HG03558 (cell line): Measurements from ENCODE around the gene RPS15.
"Not testable (repeated sequence)": the region's sequence is repeated elsewhere in the genome, so short reads cannot be mapped to it uniquely, and the experiment has no call there.

Experiments
- ATAC-seq: cut with Tn5 transposase; IDR thresholded peaks from one replicate; pipeline ENCODE4 v1.9.1; 2021; ENCODE audit warnings: moderate number of reproducible peaks; ENCODE audit not compliant: unreplicated experiment; ENCODE audit errors: extremely low read depth

RPS15 gene

DNA sequence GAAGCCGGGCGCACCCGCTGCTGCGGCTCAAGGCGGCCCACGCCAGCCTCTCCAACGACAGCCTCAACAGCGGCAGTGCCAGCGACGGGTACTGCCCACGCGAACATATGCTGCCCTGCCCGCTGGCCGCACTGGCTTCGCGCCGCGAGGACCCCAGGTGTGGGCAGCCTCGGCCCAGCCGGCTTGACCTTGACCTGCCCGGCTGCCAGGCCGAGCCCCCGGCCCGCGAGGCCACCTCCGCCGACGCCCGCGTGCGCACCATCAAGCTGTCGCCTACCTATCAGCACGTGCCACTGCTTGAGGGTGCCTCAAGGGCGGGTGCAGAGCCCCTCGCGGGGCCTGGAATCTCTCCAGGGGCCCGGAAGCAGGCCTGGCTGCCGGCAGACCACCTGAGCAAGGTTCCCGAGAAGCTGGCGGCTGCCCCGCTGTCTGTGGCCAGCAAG is 27.8 kb downstream of the RPS15 start:
- ATAC-seq: no peak

DNA sequence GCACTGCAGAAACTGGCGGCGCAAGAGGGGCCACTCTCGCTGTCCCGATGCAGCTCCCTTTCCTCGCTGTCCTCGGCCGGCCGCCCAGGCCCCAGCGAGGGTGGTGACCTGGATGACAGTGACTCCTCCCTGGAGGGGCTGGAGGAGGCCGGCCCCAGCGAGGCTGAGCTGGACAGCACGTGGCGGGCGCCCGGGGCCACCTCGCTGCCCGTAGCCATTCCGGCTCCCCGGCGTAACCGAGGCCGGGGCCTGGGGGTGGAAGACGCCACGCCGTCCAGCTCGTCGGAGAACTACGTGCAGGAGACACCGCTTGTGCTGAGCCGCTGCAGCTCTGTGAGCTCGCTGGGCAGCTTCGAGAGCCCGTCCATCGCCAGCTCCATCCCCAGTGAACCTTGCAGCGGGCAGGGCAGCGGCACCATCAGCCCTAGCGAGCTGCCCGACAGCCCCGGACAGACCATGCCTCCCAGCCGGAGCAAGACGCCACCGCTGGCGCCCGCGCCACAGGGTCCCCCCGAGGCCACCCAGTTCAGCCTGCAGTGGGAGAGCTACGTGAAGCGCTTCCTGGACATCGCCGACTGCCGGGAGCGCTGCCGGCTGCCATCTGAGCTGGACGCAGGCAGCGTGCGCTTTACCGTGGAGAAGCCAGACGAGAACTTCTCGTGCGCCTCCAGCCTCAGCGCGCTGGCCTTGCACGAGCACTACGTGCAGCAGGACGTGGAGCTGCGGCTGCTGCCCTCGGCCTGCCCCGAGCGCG is 28.4 kb downstream of the RPS15 start:
- no peak for ATAC-seq

DNA sequence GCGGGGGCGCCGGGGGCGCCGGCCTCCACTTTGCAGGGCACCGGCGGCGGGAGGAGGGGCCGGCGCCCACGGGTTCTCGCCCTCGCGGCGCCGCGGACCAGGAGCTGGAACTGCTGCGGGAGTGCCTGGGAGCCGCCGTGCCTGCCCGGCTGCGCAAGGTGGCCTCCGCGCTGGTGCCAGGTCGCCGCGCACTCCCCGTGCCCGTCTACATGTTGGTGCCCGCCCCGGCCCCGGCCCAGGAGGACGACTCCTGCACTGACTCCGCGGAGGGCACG is 29.0 kb downstream of the RPS15 start:
- ATAC-seq: no peak

DNA sequence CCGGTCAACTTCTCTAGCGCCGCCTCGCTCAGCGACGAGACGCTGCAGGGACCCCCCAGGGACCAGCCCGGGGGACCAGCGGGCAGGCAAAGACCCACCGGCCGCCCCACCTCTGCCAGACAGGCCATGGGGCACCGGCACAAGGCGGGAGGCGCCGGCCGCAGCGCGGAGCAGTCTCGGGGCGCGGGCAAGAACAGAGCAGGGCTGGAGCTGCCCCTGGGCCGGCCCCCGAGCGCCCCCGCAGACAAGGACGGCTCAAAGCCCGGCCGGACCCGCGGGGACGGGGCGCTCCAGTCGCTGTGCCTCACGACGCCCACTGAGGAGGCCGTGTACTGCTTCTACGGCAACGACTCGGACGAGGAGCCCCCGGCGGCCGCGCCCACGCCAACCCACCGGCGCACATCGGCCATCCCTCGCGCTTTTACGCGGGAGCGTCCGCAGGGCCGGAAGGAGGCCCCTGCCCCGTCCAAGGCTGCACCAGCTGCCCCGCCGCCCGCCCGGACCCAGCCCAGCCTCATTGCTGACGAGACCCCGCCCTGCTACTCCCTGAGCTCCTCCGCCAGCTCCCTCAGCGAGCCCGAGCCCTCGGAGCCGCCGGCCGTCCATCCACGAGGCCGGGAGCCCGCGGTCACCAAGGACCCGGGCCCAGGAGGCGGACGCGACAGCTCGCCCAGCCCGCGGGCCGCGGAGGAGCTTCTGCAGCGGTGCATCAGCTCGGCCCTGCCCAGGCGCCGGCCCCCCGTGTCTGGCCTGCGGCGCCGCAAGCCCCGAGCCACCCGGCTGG is 29.5 kb downstream of the RPS15 start:
- ATAC-seq: no peak

DNA sequence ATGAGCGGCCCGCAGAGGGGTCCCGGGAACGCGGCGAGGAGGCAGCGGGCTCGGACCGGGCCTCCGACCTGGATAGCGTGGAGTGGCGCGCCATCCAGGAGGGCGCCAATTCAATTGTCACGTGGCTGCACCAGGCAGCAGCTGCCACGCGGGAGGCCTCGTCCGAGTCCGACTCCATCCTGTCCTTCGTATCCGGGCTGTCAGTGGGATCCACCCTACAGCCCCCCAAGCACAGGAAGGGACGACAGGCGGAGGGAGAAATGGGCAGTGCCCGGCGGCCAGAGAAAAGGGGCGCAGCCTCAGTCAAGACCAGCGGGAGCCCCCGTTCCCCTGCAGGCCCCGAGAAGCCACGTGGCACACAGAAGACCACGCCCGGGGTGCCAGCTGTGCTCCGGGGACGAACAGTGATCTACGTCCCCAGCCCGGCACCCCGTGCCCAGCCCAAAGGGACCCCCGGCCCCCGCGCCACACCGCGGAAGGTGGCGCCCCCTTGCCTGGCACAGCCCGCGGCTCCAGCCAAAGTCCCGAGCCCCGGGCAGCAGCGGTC is 30.2 kb downstream of the RPS15 start:
- no peak for ATAC-seq

DNA sequence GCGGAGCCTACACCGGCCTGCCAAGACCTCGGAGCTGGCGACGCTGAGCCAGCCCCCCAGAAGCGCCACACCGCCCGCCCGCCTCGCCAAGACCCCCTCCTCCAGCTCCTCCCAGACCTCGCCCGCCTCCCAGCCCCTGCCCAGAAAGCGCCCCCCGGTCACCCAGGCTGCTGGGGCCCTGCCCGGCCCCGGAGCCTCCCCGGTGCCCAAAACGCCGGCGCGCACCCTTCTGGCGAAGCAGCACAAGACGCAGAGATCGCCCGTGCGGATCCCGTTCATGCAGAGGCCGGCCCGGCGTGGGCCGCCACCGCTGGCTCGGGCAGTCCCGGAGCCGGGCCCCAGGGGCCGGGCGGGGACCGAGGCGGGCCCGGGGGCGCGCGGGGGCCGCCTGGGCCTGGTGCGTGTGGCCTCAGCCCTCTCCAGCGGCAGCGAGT is 30.6 kb downstream of the RPS15 start:
- ATAC-seq: no peak

DNA sequence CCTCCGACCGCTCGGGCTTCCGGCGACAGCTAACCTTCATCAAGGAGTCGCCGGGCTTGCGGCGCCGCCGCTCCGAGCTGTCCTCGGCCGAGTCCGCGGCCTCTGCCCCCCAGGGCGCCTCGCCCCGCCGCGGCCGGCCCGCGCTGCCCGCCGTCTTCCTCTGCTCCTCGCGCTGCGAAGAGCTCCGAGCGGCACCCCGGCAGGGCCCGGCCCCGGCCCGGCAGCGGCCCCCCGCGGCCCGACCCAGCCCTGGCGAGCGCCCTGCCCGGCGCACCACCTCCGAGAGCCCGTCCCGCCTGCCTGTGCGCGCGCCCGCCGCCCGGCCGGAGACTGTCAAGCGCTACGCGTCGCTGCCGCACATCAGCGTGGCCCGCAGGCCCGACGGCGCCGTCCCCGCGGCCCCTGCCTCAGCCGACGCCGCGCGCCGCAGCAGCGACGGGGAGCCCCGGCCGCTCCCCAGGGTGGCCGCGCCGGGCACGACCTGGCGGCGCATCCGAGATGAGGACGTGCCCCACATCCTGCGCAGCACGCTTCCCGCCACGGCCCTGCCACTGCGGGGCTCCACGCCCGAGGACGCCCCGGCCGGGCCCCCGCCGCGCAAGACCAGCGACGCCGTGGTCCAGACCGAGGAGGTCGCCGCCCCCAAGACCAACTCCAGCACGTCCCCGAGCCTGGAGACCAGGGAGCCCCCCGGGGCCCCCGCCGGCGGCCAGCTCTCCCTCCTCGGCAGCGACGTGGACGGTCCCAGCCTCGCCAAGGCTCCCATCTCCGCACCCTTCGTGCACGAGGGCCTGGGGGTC is 31.3 kb downstream of the RPS15 start:
- no peak for ATAC-seq

DNA sequence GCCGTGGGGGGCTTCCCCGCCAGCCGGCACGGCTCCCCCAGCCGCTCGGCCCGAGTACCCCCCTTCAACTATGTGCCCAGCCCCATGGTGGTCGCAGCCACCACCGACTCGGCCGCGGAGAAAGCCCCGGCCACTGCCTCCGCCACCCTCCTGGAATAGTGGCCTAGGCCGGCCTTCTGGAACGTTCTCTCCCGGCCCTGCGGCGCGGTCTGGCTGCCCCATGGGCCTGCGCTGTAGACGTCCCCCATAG is 31.8 kb downstream of the RPS15 start:
- no peak for ATAC-seq

DNA sequence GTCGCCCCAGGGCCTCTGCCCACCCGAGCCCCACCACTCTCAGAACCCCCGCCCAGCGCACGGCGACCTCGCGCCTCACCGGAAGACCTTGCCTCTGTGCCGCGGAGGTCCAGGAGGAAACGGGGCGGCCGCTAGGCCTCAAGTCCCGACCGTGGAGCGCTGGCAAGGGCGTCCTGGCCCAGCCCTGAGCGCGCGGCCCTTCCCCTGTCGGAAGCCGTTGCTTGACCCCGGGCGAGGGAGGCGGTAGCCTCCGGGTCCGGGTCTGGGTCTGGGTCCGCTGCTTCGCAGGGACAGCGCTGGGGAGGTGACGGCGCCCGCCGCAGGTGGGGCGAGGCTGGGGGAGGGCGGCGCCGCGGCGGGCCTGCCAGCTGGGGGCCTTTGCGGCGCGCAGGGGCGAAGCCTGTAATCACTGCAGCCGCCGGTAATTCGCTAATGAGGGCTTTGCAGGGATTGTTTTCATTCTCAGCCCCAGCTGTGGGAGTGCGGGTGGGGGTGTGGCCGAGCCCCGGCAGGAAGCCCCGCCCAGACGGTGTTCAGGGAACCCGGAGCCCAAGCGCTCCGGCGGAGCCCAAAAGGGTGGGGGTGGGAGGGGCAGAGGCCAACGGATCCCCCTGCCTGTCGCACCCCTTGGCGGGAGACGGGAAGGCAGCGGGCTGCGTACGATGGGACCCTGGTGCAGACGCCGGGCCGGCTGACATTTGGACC is 32.3 kb downstream of the RPS15 start:
- no peak for ATAC-seq

DNA sequence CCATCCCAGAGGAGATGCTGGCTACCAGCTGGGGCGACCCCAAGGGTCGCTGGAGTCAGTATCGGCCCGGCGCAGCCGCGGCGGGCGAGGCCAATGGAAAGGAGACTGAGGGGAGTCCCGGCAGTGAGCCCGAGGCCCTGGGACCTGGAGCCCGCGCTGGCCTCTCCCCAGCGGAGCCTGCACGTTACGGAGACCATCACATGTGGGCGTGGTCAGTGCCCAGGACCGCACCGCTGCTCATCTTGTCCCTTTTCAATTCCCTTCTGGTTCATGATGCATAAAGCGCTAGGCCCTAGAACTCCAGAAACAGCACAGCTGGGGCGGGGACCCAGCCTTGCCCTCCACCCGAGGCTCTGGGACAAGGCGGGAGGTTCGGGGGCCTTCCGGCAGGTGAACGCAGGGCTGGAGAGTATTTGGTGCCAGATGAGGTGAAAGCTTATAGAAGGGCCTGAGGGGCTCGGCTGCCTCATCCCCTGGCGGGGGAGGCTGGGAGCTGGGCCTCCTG is 32.9 kb downstream of the RPS15 start:
- no peak for ATAC-seq

DNA sequence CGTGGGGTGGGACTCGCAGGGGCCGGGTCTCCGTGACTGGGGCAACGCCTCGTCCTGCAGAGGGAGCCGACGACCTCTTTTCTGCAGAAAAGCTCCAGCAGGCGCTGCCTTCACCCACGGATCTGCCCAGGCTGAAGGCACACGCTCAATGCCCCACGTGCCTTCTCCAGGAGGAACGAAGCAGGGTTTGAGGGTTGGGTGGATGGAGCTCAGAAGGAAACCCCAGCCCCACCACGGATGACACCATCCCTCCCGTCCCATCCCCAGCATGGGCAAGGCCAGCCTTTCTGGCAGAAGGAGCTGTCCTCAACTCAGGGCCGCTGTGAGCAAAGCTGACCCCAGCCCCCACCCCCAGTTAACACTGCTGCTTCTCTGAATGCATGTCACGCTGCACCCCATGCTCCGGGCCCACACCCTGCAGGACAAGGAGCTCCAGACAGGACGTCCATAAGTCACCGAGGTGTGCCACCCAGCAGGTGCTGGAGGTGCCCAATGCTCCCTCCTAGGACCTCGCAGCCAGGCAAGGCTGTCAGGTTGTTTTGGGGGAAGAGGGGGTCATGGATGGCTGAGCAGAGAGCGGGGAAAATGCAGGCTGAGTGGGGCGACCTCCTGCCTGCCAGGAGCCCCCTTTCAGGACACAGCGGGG is 33.4 kb downstream of the RPS15 start:
- ATAC-seq: no peak

DNA sequence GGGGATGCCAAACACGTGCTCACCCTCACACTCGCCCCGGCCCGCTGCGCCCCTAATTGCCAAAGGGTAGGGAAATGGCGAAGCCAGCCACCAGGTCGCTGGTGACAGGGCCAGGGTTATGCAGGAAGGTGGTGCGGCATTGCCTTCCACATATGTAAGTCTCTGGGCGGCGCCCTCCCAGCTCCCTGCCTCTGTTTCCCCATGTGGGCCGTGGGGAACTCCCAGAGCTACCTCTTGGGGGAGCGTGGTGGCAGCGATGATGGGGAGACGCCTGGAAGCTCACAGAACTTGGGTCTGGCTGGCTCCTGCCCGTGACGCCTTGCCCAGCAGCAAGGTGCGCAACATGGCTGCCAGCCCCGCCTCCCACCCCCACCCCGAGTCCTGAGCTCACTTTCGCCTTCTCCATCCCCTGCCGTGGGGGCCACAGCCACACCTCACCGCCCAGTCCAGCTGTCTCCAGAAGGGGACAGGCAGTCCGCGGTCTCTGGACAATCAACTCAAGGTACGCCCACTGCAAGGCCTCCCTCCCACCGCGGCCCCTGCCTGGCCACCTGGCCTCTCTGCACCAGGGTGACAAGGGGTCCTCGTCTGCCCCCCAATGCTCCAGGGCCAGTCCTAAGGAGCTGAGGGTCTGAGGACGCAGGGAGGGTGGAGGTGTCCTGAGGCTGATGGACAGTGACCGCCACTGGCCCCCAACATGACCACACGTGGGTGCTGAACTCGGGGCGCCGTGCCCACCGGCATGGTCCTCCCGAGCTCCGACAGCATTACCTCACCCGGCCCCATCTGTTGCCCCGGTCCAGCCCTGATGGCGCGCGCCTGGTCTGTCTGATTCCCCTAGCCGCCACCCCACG is 34.3 kb downstream of the RPS15 start:
- no peak for ATAC-seq

DNA sequence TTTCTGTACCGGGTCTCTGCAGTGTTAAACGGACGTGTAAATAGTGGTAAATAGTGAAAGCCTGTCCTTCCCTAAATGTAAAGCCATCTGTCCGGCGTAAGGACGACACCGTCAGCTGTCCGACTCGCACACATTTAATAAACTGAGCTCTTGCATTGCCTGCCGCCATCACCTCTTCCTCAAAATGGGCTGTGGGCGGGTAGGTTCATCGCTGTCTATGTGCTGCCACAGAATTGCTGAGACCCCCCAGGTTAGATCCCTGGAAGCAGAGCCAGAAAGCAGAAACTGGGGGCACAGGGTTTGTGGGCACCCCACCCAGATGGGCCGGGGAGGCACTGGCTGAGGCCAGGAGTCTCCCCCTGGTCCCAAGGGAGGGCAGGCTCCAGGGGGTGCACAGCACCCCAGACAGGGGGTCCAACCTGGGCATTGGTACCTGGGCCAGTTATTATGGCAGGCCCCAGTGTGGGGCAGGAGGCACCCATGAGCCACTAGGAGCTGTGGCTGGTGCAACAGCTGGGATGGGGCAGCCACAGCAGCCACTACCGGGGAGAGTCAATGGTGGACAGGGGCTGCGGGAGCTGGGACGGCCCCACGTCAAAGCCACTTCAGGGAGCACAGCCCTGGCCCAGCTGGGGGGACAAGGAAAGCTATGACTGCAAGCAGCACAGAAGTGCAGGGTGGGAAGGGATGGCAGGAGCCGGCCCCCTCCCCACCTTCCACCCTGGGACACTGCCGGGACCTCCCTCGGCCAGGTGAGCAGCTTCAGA is 35.1 kb downstream of the RPS15 start:
- ATAC-seq: no peak

DNA sequence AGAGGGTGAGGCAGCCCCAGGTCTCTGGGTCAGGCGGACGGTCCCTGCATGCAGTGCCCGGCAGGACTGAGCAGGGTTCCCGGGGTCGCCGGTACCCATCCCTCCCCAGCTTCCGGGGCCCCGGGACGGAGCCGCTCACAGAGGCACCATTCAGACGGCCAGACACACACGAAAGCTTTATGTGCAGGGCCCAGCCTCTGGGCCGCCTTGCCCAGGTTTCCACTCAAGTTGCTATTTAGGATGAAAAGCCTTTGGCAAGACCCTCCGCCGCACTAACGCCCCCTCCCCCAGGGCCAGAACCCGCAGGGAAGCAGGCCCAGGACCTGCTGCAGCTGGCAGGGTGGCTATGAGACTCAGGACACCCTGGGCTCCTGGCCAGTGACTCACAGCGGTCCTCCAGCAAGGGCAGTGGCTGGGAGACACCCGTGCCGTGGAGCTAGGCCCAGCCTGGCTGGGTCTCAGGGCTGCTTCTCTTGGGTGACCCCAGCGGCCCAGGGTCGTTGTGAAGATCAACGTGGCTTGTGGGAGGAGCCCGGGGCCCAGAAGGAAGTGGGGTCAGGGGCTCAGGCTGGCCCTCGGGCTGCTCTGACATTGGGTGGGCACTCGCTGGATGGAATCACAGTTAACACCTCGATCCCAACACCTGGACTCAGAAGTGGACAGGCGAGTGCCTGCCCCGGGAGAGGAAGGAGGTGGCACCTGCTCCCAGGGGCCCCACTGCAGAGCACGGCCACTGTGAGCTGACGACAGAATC is 36.0 kb downstream of the RPS15 start:
- ATAC-seq: no peak

DNA sequence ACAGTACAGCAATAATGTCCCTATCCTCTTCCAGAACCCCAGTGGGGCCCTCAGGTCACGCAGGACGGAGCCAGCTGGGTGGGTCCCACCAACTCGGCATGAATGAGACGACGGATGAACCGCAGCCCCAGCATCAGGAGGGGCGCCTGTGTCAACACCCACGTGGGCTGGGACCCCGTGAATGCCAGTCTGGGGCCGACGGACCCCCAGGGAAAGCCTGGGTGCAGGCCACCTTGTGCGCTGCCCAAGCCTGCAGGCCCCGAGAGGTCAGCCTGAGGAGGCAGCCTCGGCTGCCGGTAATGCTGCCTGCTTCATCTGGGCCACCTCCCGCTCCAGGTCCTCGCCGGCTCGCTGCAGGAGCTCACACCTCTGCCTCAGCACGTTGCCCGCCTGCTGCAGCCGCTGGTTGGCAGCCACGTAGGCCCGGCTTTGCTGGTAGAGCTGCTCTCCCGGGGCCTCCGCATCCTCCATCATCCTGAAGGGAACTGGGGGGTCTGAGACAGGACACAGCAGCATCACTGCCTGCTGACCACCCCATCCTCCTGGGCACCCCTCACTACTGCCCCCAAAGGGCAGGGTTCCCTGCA is 36.7 kb downstream of the RPS15 start:
- ATAC-seq: no peak

DNA sequence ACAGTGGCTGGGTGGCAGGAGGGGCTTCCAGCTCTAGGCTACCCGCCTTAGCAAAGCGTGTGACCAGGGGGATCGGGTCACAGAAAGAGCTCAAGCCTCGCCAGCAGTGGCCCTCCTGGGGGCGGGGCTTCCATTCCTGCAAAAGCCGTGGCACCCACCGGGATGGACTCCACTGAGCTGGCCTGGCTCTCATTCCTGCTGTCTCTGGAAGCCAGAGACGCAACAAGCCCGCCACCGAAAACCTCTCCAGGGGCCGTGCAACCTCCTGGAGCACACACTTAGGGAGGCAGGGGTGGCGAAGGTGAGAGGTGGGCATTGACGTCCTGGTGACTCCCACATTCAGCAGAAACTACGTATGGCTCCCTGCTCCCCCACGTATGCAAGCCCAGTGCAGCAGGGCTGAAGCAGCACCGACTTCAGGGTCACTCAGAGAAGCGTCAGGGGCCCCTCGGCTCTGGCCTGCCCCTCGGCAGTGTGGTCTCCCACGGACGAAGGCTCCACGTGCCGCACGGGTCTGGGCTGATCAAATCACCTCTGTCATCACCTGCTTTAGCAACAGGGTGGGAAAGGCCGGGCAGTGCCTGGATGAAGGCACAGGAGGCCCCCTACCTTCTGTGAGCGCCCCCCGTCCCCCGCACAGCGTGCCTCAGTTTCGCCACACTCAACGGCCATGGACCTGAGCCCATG is 37.7 kb downstream of the RPS15 start:
- ATAC-seq: no peak

DNA sequence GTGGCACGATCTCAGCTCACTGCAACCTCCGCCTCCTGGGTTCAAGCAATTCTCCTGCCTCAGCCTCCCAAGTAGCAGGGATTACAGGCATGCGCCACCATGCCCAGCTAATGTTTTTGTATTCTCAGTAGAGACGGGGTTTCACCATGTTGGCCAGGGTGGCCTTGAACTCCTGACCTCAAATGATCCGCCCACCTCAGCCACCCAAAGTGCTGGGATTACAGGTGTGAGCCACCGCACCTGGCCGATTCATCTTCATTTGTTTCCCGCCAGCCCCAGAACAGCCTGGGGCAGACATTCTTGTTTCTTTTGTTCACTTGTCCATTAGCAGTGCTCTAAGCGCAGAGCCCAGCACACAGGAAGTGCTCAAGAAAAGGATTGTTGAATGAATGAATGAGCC is 38.9 kb downstream of the RPS15 start:
- not testable (repeated sequence) for ATAC-seq
